Ovary (tissue), 9 donors: ENCODE measurements around the gene SUCO. TPM values are rescaled to one million over a fixed set of nuclear protein-coding genes. Genes with fewer than 3 reads are reported as not detected.

ENCODE experiments used
- DNase-seq, 5 donors: peaks; one replicate each; pipeline ENCODE4 v3.0.0-alpha.2; 2019 to 2020
- H3K27ac ChIP-seq, 2 donors: fragments of 200-600 bp; one replicate each; pipeline versions ENCODE4 v1.5.1 to v1.8.0; 2019 to 2022
- H3K27me3 ChIP-seq: fragments of 200-600 bp; one replicate; pipeline ENCODE4 v1.8.0; 2022
- H3K36me3 ChIP-seq: fragments of 200-600 bp; sonication (generic); one replicate; pipeline ENCODE4 v1.5.1; 2019
- H3K4me1 ChIP-seq: one replicate; pipeline ENCODE4 v1.8.1; 2013; ENCODE audit warnings: mild to moderate bottlenecking, moderate library complexity; ENCODE audit not compliant: insufficient read depth
- H3K4me3 ChIP-seq: fragments of 200-600 bp; sonication (generic); one replicate; pipeline ENCODE4 v1.5.1; 2017
- H3K9me3 ChIP-seq, 2 donors: fragments of 200-600 bp in 1 of 2; sonication (generic) in 1 of 2; one replicate each; pipeline versions ENCODE4 v1.5.1 to v1.8.1; 2013 to 2019; ENCODE audit warnings: mild to moderate bottlenecking in 1 of 2, moderate library complexity in 1 of 2
- EP300 ChIP-seq: sonication (generic); formaldehyde crosslinking; IDR thresholded peaks from one replicate; pipeline ENCODE4 v1.6.1; 2017; ENCODE audit warnings: antibody characterized with exemption
- POLR2A ChIP-seq: fragments of 450-650 bp; IDR thresholded peaks from one replicate; pipeline ENCODE4 v1.6.1; 2017; ENCODE audit warnings: antibody characterized with exemption, mild to moderate bottlenecking, moderate library complexity
- WGBS, 3 donors: extraction: QIAGEN DNeasy Blood & Tissue Kit in 1 of 3; methylation state at CpG; one replicate each; pipeline versions ENCODE4 v1.1.5 to v1.1.7; 2013 to 2017; 5-methylcytosine and 5-hydroxymethylcytosine counted together
- intact Hi-C, 4 donors: fragments of 100-400 bp; cut with DNase I; formaldehyde crosslinking; loops; one replicate each; pipeline versions ENCODE4 v1.11.0 to v1.15.1; 2022 to 2023
- polyA plus RNA-seq, 2 donors: library from polyadenylated mRNA; stranded (reverse); fragments of 200-250 nt in 1 of 2; fragments of 350-450 nt in 1 of 2; fragmentation: Illumina TruSeq in 1 of 2; extraction: RNeasy Lipid Tissue Mini Kit (QIAGEN cat#74804) in 1 of 2; gene quantifications; one replicate each; pipeline ENCODE4 v1.2.3, GENCODE V29; 2013 to 2014
- total RNA-seq, 7 donors: library from RNA; depleted of rRNA in 2 of 7; stranded (reverse); fragments of >200 nt in 2 of 7; fragmentation: NEBNext Ultra II Directional in 3 of 7; extraction: Animal tissue kit (Norgen Biotek cat#: 25700) in 3 of 7; gene quantifications; one replicate each; pipeline versions ENCODE4 v1.1.0 to v1.2.4, GENCODE V29; 2016 to 2023
- TF ChIP-seq, protein P1 (sequence below), 3 donors: fragments of 450-650 bp in 2 of 3; fragments of 200-600 bp in 1 of 3; IDR thresholded peaks; one replicate each; pipeline versions ENCODE4 v1.5.1 to v1.8.0; 2016 to 2022; ENCODE audit warnings: antibody characterized with exemption in 3 of 3, mild to moderate bottlenecking in 1 of 3
- donor health status: DM: no; HTN: no; CAD: no; lungs with moderate emphysema.
- donor health status: DM: no; HTN: no; CAD: no.
- donor health status: Bipolar disorder and iron deficiency.
- donor health status: DM: yes; HTN: yes; CAD: no.
- donor health status: DM: no; HTN: no; CAD: no.
- donor health status: DM: yes; HTN: yes; CAD: no.

SUCO gene
- total and polyA plus RNA-seq, 9 donors = 14.0 to 68.1 (median 55.5) TPM

DNA sequence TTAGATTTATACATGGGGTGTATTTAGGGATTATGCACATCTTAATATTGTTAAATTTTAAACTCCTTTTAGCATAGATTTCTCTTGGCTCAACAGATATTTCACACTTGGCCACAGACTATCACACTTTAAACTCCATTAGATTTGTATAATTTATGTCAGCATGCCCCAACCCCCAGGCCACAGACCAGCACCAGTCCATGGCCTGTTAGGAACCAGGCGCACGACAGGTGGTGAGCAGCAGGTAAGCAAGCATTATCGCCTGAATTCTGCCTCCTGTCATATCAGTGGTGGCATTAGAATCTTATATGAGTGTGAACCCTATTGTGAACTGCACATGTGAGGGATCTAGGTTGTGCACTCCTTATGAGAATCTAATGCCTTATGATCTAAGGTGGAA is 34.8 kb downstream of the SUCO start:
- no peak for DNase-seq
- TF ChIP-seq POLR2A = no peak
- TF ChIP-seq, protein P1, sequence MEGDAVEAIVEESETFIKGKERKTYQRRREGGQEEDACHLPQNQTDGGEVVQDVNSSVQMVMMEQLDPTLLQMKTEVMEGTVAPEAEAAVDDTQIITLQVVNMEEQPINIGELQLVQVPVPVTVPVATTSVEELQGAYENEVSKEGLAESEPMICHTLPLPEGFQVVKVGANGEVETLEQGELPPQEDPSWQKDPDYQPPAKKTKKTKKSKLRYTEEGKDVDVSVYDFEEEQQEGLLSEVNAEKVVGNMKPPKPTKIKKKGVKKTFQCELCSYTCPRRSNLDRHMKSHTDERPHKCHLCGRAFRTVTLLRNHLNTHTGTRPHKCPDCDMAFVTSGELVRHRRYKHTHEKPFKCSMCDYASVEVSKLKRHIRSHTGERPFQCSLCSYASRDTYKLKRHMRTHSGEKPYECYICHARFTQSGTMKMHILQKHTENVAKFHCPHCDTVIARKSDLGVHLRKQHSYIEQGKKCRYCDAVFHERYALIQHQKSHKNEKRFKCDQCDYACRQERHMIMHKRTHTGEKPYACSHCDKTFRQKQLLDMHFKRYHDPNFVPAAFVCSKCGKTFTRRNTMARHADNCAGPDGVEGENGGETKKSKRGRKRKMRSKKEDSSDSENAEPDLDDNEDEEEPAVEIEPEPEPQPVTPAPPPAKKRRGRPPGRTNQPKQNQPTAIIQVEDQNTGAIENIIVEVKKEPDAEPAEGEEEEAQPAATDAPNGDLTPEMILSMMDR (IDR thresholded peaks at IDR 0.05) = no peak
- TF ChIP-seq EP300 = no peak
- H3K27ac ChIP-seq = no peak overlapping the region
- H3K4me1 ChIP-seq = no peaks in the 10 kb centered on the region
- WGBS, 3 donors = 95 to 99% (median 96%) methylated on average over 3 of the region's 3 CpGs
- intact Hi-C loops = no loop called here
- no peaks in the 10 kb centered on the region for H3K36me3 ChIP-seq
- H3K9me3 ChIP-seq = no peaks in the 10 kb centered on the region
- peaks cover under 1% of the 10 kb centered on the region for H3K27me3 ChIP-seq
- no peak overlapping the region for H3K4me3 ChIP-seq

DNA sequence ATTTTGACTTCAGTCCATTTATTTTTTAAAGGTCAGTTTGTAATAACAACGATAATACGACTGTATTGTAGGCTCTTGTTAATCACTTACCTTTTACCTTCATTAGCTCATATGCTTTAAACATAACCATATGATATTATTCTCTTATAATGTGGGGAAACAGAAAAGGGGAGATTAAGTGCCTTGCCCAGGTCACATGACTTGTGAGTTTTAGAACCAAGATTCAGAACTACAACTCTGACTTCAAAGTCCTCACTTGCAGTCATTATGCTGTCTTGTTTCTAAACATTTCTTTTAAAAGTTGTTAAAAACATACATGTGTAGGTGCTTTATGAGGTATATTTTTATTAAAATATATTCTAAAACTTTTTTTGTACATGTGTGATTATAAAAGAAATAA is 41.1 kb downstream of the SUCO start:
- intact Hi-C loops = no loop called here
- DNase-seq = no peak
- H3K27ac ChIP-seq = no peak overlapping the region
- H3K36me3 ChIP-seq = no peaks in the 10 kb centered on the region
- WGBS, 3 donors = 87 to 94% (median 91%) methylated on average over 2 of the region's 2 CpGs
- peaks cover 4% of the 10 kb centered on the region for H3K27me3 ChIP-seq
- no peaks in the 10 kb centered on the region for H3K4me1 ChIP-seq
- no peak overlapping the region for H3K4me3 ChIP-seq
- TF ChIP-seq POLR2A = no peak
- TF ChIP-seq EP300 = no peak
- TF ChIP-seq, protein P1 (IDR thresholded peaks at IDR 0.05) = no peak
- H3K9me3 ChIP-seq = no peaks in the 10 kb centered on the region

DNA sequence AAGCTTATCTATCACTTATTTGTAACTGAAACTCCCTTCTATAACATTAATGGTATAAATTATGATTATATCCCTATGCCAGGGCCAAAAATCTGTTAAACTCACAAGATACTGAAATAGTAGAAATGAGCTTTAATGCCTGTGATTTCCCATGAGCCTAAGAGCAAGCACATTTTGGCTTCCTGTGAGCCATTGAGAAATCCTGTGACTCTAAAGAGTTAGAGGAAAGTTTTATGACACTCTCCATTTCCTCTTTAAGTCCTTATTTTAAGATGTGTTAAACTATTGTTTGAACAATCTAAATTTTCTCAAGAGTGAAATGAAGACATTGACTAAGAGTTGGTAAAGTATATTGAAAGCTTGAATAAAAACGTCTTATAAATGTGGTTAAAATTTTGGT is 45.6 kb downstream of the SUCO start:
- TF ChIP-seq, protein P1 (IDR thresholded peaks at IDR 0.05) = no peak
- TF ChIP-seq POLR2A (no peak), EP300 (no peak)
- H3K27ac ChIP-seq = no peak overlapping the region
- DNase-seq = no peak
- 84 to 93% (median 85%) methylated on average over 1 of the region's 1 CpG for WGBS, 3 donors
- no peaks in the 10 kb centered on the region for H3K36me3 ChIP-seq
- no peaks in the 10 kb centered on the region for H3K9me3 ChIP-seq
- H3K4me1 ChIP-seq = no peaks in the 10 kb centered on the region
- H3K4me3 ChIP-seq = no peak overlapping the region
- H3K27me3 ChIP-seq = no peaks in the 10 kb centered on the region
- intact Hi-C loops = no loop called here

DNA sequence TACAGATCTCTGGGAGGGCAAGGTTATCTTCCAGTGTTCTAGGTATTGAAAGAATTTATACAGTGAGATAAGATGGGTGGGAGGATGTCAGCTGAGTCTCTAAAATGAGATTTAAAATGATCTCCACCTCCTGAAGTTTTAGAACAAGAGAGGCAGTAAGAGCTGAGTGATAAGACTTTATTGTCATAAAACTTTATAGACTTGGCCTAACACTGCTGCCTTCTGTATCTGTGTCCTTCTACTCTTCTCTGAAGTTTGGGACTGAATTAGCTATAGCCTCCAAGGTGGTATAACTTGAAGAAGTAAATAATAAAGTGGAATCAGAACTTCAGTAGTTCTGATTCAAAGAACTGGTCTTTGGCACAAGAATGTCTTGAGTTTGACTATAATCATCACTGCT is 48.3 kb downstream of the SUCO start:
- Histone ChIP-seq H3K4me1 (no peaks in the 10 kb centered on the region), H3K27ac (no peak overlapping the region), H3K36me3 (no peaks in the 10 kb centered on the region), H3K9me3 (no peaks in the 10 kb centered on the region), H3K4me3 (no peak overlapping the region), H3K27me3 (no peaks in the 10 kb centered on the region)
- no peak for DNase-seq
- TF ChIP-seq POLR2A = no peak
- TF ChIP-seq EP300 = no peak
- TF ChIP-seq, protein P1 (IDR thresholded peaks at IDR 0.05) = no peak
- intact Hi-C loops = no loop called here

DNA sequence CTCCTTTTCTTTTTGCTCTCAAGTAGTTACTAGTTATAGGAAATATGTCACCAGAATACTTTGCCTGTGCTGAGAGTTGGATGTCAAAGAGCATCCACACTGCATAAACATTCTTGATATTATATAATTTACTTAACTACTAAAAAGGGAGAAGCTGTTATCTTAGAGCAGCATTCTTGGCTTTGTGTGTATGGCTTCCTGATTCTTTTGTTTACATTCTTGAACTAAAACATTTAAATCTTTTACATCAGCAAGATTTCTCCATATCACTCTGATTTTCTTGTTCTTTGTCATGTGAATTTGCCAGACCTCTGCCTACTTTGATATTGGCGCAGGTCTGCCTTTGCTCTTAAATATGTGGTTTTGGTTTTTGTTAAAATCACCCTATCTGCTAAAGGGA is 48.8 kb downstream of the SUCO start:
- Histone ChIP-seq H3K36me3 (no peaks in the 10 kb centered on the region), H3K4me1 (no peaks in the 10 kb centered on the region), H3K27ac (no peak overlapping the region), H3K9me3 (no peaks in the 10 kb centered on the region), H3K4me3 (no peak overlapping the region), H3K27me3 (no peaks in the 10 kb centered on the region)
- TF ChIP-seq, protein P1 (IDR thresholded peaks at IDR 0.05) = no peak
- TF ChIP-seq EP300 = no peak
- no peak for TF ChIP-seq POLR2A
- WGBS, 3 donors = 78 to 87% (median 82%) methylated on average over 1 of the region's 1 CpG
- DNase-seq = no peak
- intact Hi-C loops = no loop called here
